GM21515 (cell line): Measurements from ENCODE around the gene PNKP.
A peak's percentile ranks its signal among the peaks of the same experiment; 100 is the strongest.
"Not testable (repeated sequence)": the region's sequence is repeated elsewhere in the genome, so short reads cannot be mapped to it uniquely, and the experiment has no call there.

Source experiments
- ATAC-seq: cut with Tn5 transposase; IDR thresholded peaks from one replicate; pipeline ENCODE4 v1.9.1; 2021; ENCODE audit not compliant: unreplicated experiment

Gene PNKP

DNA sequence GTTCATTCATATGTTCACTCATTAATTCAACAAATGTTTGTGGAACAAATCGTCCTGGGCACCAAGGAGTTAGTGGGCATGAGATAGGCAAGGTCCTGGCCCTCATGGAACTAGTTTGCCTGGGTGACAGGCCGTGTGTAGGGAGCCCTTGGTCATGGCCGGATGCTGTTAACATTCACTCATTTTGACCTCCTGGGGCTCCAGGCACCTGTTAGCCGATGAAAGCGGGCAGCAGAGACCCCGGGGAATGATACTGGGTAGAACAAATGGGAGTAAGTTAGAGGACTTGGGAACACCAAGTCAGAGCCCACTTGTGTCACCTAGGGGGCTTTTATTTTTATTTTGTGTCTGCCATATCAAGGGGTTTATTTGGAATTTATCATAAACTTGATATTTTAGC, 42.7 kb downstream of the PNKP start:
- ATAC-seq = no peak

DNA sequence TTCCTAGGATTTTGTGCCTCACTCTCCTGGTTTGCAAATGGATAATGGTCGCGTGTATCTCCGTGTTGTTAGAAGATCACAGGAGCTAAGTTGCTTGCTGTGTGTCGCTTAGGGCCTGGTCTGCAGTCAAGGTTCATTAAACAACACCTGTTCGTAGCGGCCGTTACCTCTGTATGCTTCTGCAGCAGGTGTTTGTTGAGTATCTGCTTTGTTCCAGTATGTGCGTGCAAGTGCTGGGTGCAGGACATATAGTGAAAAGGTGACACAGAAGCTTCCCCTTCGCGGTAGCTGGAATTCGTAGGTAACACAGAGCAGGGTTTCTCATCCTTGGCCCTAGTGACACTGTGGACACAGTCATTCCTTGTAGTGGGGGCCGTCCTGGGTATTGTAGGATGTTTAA, 43.9 kb downstream of the PNKP start:
- ATAC-seq = no peak

DNA sequence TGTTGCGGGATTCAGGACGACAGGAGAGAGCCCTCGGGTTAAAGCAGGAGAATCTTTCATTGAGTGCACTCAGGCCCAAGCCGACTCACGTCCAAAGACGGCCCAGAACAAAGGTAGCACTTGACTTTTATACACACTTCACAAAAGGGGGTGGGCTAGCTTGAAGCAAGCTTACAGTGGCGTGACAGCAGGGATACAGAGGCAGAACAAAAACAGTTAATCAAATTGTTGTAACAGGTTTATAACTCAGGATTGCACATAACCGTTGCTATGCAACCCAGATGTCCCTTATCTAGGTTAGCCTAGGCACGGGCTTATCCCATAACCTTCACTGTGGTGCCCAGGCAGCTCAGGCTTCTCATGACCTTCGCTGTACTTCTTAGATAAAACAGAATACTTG, 47.3 kb downstream of the PNKP start:
- no peak for ATAC-seq

- not testable (repeated sequence) for ATAC-seq
Observed at GRCh38 chr19:49819452-49820115, 47.8 kb downstream of the PNKP start.

DNA sequence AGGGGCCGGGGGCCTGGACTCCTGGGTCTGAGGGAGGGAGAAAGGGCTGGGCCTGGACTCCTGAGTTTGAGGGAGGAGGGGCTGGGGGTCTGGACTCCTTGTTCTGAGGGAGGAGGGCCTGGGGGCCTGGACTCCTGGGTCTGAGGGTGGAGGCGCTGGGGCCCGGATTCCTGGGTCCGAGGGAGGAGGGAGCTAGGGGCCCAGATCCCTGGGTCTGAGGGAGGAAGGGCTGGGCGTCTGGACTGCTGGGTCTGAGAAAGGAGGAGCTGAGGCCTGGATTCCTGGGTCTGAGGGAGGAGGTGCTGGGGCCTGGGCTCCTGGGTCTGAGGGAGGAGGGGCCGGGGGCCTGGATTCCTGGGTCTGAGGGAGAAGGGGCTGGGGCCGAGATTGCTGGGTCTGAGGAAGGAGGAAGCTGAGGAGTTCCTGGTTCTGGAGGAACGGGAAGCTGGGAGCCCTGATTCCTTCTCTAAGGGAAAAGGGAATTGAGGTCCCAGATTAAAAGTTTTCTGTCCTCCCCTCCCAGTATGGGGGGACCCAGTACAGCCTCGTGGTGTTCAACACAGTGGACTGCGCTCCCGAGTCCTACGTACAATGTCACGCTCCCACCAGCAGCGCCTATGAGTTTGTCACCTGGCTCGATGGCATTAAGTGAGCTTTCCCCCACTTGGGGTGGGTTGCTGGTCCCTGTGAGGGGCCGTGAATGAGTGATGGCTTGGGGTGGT, 48.6 kb downstream of the PNKP start:
- ATAC-seq = no peak

DNA sequence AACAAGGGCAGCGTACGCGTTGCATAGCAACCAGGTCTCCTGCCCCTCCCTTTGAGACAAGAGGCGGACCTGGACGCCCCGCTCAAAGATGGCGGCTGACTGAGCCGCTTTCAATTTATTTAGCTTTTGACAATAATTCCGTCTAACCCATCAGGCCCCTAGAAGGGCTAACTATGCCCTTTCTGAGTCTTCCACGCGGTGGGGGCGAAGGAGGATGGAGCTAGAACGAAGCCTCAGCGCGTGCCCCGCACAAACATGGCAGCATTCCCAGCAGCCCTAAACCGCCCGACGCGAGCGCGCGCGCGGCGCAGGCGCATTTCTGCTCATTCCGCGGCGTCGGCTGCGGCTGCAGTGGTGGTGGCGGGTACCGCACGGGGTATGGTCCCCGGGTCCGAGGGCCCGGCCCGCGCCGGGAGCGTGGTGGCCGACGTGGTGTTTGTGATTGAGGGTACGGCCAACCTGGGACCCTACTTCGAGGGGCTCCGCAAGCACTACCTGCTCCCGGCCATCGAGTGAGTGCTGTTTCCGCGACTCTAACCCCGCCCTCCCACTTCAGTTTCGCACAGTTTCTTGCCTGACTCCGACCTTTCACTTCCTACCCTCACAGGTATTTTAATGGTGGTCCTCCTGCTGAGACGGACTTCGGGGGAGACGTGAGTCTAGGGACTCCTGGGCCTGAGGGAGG, 49.3 kb downstream of the PNKP start, which contains the start of gene MED25:
Gene MED25 (plus strand): TSS at position 326 of the 685 bp plus-strand sequence. CDS start 53 bp downstream, at position 379.
- ATAC-seq = peak; percentile 71

GRCh38 chr19:49816590-49816989, 50.8 kb downstream of the PNKP start:
- ATAC-seq = no peak

DNA sequence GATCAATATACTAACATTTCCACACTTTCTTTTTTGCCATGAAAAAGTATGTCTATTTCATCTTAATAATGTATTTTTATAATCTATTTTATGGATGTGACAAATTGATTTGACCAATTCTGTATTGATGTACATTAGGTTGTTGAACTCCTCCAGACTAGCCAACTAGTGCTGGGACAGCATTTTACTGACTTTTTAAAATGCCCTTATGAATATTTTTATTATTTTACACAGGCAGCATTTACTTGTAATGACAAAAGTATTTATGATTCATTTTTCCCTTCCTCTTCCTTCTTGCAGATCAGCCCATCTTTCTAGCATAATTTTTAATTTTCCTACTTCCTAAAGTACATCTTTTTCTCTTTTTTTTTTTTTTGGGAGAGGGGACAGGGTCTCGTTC, 53.4 kb downstream of the PNKP start:
- ATAC-seq = no peak

- ATAC-seq = peak; percentile 47
Observed at GRCh38 chr19:49812997-49813861, 54.1 kb downstream of the PNKP start, which contains the start of gene FUZ. TSS of gene FUZ (minus strand) at chr19:49813292. CDS start at chr19:49813106, 186 bp downstream.

DNA sequence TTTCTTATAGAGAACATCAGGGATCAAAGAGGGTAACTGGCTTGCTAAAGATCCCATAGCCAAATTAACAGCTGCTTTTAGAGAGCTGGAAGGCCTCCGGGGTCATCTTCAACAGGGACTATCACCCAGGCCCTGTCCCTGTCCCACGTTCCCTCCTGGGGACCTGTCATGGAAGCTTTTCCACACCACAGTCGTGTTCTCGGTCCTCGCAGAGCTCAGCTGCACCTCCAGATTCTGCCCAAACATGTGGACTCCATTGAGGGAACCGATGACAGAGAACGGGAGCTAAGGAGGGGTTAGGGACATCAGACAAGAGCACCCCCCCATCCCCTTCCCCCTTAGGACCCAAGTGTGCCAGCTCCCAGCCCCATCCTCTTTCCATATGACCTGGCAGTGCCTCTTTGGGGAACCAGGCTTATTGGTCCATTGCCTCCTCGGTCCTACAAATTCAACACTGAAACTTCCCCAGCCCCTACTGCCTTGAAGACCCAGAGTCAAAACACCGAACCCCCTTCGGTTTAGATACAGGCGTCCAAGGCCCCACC, 54.9 kb downstream of the PNKP start:
- ATAC-seq = no peak

DNA sequence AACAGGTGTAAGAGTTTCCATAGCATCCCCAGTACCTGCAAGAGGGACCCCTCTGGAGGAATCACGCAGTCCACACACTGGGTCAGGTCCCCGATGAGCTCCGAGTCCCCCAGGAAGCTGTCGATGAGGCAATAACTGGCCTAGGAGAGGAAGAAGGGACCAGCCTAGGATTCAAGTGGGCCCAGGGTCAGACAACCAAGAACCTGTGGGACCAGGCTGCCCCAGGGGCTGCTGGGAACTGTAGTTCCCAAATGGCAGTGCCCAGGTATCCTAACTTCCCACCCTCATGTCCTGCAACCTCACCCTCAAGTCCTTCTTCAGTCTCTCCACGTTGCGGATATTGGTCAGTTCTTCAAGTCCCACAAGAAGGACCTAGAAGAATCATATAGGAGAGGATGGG, 56.0 kb downstream of the PNKP start:
- ATAC-seq = no peak
